ENCODE data around the gene MRFAP1L1. TPM values are rescaled to one million over a fixed set of nuclear protein-coding genes. Genes with fewer than 3 reads are reported as not detected.

Gene MRFAP1L1
- 31.6 to 36.0 TPM (median 34.7 TPM) in 5 replicates for total RNA-seq (2022; extraction: Qiagen RNA extraction; ENCODE audit: low read depth)

DNA sequence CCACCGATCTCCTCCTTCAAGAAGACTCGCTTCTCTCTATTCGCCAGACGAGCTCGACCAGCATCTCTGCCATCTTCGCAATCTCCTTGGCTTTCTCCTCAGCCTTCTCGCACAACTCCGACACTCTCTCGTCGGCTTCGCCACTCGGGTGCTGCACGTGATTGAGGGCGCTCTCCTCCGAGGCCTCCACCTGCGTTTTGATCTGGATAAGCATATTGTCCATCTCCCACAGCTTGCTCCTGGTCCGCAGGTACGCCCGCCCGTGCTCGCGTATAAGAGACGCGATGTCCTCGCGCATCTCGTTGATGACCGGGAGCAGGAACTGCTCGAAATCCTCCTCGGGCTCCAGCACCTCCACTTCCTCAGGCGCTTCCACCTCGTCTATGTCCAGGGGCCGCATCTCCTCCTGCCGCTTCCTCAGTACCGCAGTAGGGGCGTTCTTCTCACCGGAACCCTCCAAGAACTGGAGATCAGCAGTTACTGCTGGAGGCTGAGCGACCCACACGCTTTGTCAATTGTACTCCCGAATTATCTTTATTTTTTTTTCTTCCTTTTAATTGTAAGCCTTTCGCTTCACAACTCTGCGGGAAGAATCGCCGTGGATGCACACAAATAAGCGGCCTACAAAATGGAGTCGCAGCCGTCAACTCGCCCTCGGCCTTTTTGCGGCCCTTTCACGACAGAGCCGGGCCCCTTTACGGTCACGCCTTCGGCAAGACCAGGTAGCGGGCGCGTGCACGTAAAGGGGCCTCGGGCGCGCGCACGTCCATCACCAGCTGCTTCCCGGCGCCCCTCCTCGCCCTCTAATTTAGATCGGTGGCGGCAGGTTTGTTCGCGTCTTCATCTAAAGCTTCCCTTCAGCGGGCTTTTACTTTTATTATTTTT lies at the start of gene MRFAP1L1:
MRFAP1L1 (minus strand) TSS at position 636 of the 885 bp plus-strand sequence; CDS start at position 400, 236 bp downstream.

DNA sequence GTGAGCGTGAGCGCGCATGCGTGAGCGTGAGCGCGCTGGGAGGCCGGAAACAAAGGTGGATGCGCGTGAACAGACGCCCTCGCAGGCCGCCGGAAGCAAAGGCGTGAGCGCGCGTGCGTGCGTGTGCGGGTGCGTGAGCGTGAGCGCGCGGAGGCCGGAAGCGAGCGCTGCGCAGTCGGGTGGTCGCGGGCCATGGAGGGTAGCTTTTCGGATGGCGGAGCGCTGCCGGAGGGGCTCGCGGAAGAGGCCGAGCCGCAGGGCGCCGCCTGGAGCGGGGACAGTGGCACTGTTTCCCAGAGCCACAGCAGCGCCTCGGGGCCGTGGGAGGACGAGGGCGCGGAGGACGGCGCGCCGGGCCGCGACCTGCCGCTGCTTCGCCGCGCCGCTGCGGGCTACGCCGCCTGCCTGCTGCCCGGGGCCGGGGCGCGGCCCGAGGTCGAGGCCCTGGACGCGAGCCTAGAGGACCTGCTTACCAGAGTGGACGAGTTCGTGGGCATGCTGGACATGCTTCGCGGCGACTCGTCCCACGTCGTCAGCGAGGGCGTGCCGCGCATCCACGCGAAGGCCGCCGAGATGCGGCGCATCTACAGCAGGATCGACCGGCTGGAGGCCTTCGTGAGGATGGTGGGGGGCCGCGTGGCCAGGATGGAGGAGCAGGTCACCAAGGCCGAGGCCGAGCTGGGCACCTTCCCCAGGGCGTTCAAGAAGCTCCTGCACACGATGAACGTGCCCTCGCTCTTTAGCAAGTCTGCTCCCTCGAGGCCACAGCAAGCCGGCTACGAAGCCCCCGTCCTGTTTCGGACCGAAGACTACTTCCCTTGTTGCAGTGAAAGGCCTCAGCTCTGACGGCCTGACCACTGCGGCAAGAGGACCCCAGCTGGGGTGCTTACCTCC lies 6.6 kb upstream of the MRFAP1L1 start, which contains the start of gene BLOC1S4:
BLOC1S4 (plus strand) TSS at position 157 of the 894 bp plus-strand sequence; CDS start at position 193, 36 bp downstream.

DNA sequence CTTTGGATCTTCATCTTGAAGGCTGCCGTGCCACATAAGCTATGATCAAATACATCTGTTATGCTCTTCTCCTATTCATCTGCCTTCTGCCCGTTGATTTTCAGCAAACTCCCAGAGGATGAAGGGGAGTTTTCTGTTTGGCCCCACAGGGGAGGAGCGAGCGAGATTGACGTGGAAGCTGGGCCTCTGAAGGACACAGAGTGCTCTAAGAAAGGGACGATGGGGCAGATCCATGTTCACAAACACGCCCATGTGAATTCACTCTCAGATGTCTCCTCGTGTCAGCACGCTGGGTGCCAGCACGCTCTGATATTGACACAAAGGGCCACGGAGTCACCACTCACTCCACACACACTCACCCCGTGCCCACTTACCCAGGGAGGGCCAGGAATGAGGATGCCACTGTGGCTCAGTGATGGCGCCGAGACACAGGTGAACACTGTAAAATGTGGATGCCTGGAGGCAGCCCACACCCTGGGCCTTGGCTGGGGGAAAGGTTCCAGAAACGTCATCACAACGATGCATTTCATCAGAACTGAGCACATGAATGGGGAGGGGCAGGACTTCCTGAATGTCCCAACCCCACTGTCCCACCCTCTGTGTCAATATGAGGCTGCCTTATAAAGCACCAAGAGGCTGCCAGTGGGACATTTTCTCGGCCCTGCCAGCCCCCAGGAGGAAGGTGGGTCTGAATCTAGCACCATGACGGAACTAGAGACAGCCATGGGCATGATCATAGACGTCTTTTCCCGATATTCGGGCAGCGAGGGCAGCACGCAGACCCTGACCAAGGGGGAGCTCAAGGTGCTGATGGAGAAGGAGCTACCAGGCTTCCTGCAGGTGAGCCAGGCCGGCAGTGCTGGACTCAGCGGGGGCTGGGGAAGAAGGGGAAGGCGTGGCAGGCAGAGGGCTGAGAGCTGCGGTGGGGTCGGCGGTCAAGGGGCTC lies 16.2 kb downstream of the MRFAP1L1 start, which contains the start of gene S100P:
S100P (plus strand) TSS at position 648 of the 946 bp plus-strand sequence; CDS start at position 703, 55 bp downstream.

Other genes with a start within 250 kb of the MRFAP1L1 start
- 29.0 to 39.1 TPM (median 34.8 TPM) in 5 replicates for gene PPP2R2C, start 237.3 kb downstream of the MRFAP1L1 start, total RNA-seq (2022; extraction: Qiagen RNA extraction; ENCODE audit: low read depth)
- gene MAN2B2, start 134.7 kb downstream of the MRFAP1L1 start, total RNA-seq (2022; extraction: Qiagen RNA extraction; ENCODE audit: low read depth), result 8.1 to 10.5 TPM (median 9.4 TPM) in 5 replicates
- gene MRFAP1, start 69.2 kb downstream of the MRFAP1L1 start, total RNA-seq (2022; extraction: Qiagen RNA extraction; ENCODE audit: low read depth), result 229 to 261 TPM (median 251 TPM) in 5 replicates
- 31.8 to 89.1 TPM (median 73.1 TPM) in 5 replicates for gene S100P, start 16.0 kb downstream of the MRFAP1L1 start, total RNA-seq (2022; extraction: Qiagen RNA extraction; ENCODE audit: low read depth)
- gene BLOC1S4, start 6.3 kb upstream of the MRFAP1L1 start, total RNA-seq (2022; extraction: Qiagen RNA extraction; ENCODE audit: low read depth), result 14.2 to 18.8 TPM (median 15.7 TPM) in 5 replicates
- 7.4 to 11.5 TPM (median 11.1 TPM) in 5 replicates for gene KIAA0232, start 72.9 kb upstream of the MRFAP1L1 start, total RNA-seq (2022; extraction: Qiagen RNA extraction; ENCODE audit: low read depth)
- gene TBC1D14, start 200.0 kb upstream of the MRFAP1L1 start, total RNA-seq (2022; extraction: Qiagen RNA extraction; ENCODE audit: low read depth), result 34.1 to 39.4 TPM (median 38.3 TPM) in 5 replicates

All from A549 treated with GW870086 at 1 μM for 4 hours (cell line).